ENCODE data around the gene RNF227.
"Not testable (repeated sequence)": the region's sequence is repeated elsewhere in the genome, so short reads cannot be mapped to it uniquely, and the experiment has no call there.

Gene RNF227

GRCh38 chr17:7882629-7883028 is 33.5 kb downstream of the RNF227 start:
- H3K4me1 Mint-ChIP-seq, result no peaks in the 10 kb centered on the region
- DNase-seq (ENCODE audit: low spot score in 2 of 2), result no peak

GRCh38 chr17:7882068-7882467 is 34.0 kb downstream of the RNF227 start:
- no peak overlapping the region for H3K27ac Mint-ChIP-seq (ENCODE audit: low read depth)
- DNase-seq (ENCODE audit: low spot score in 2 of 2) (no peak), ATAC-seq (replicated peaks; ENCODE audit: extremely low read depth, poor library complexity, severe bottlenecking) (no peak)
- H3K9me3 Mint-ChIP-seq, result no peaks in the 10 kb centered on the region
- H3K4me3 Mint-ChIP-seq, result no peak overlapping the region
- H3K36me3 Mint-ChIP-seq (ENCODE audit: insufficient read depth), result peaks cover 12% of the 10 kb centered on the region
- no peaks in the 10 kb centered on the region for H3K4me1 Mint-ChIP-seq
- no peaks in the 10 kb centered on the region for H3K27me3 Mint-ChIP-seq

More at GRCh38 chr17:7882629-7883028, 33.5 kb downstream of the RNF227 start:
- Mint-ChIP-seq H3K36me3 (ENCODE audit: insufficient read depth) (peaks cover 12% of the 10 kb centered on the region), H3K9me3 (no peaks in the 10 kb centered on the region), H3K27ac (ENCODE audit: low read depth) (no peak overlapping the region), H3K4me3 (no peak overlapping the region), H3K27me3 (no peaks in the 10 kb centered on the region)
- ATAC-seq (replicated peaks; ENCODE audit: extremely low read depth, poor library complexity, severe bottlenecking), result no peak

- Mint-ChIP-seq H3K9me3 (no peaks in the 10 kb centered on the region), H3K36me3 (ENCODE audit: insufficient read depth) (peaks cover 9% of the 10 kb centered on the region), H3K4me3 (no peak overlapping the region), H3K27ac (ENCODE audit: low read depth) (no peak overlapping the region), H3K4me1 (peaks cover 2% of the 10 kb centered on the region), H3K27me3 (no peaks in the 10 kb centered on the region)
- DNase-seq (ENCODE audit: low spot score in 2 of 2), result no peak
- ATAC-seq (replicated peaks; ENCODE audit: extremely low read depth, poor library complexity, severe bottlenecking), result no peak
These were observed 34.6 kb downstream of the RNF227 start for GRCh38 chr17:7881276-7882054.

- H3K27ac Mint-ChIP-seq (ENCODE audit: low read depth), result no peak overlapping the region
- ATAC-seq (replicated peaks; ENCODE audit: extremely low read depth, poor library complexity, severe bottlenecking) (no peak), DNase-seq (ENCODE audit: low spot score in 2 of 2) (no peak)
- no peaks in the 10 kb centered on the region for H3K9me3 Mint-ChIP-seq
- H3K27me3 Mint-ChIP-seq, result no peaks in the 10 kb centered on the region
- no peak overlapping the region for H3K4me3 Mint-ChIP-seq
- H3K4me1 Mint-ChIP-seq, result peaks cover 6% of the 10 kb centered on the region
- H3K36me3 Mint-ChIP-seq (ENCODE audit: insufficient read depth), result peaks cover 3% of the 10 kb centered on the region
These were observed 35.8 kb downstream of the RNF227 start for GRCh38 chr17:7880076-7880868.

- Mint-ChIP-seq H3K27ac (ENCODE audit: low read depth) (no peak overlapping the region), H3K4me1 (peaks cover 13% of the 10 kb centered on the region), H3K27me3 (no peaks in the 10 kb centered on the region), H3K36me3 (ENCODE audit: insufficient read depth) (no peaks in the 10 kb centered on the region), H3K4me3 (no peak overlapping the region), H3K9me3 (no peaks in the 10 kb centered on the region)
- ATAC-seq (replicated peaks; ENCODE audit: extremely low read depth, poor library complexity, severe bottlenecking) (no peak), DNase-seq (ENCODE audit: low spot score in 2 of 2) (no peak)
These were observed 37.9 kb downstream of the RNF227 start for GRCh38 chr17:7878234-7878633.

GRCh38 chr17:7875804-7876370 is 40.2 kb downstream of the RNF227 start:
- no peaks in the 10 kb centered on the region for H3K9me3 Mint-ChIP-seq
- no peak overlapping the region for H3K4me3 Mint-ChIP-seq
- H3K36me3 Mint-ChIP-seq (ENCODE audit: insufficient read depth), result no peaks in the 10 kb centered on the region
- peaks cover 13% of the 10 kb centered on the region for H3K4me1 Mint-ChIP-seq
- no peak overlapping the region for H3K27ac Mint-ChIP-seq (ENCODE audit: low read depth)
- ATAC-seq (replicated peaks; ENCODE audit: extremely low read depth, poor library complexity, severe bottlenecking), result no peak
- H3K27me3 Mint-ChIP-seq, result no peaks in the 10 kb centered on the region
- no peak for DNase-seq (ENCODE audit: low spot score in 2 of 2)

DNA sequence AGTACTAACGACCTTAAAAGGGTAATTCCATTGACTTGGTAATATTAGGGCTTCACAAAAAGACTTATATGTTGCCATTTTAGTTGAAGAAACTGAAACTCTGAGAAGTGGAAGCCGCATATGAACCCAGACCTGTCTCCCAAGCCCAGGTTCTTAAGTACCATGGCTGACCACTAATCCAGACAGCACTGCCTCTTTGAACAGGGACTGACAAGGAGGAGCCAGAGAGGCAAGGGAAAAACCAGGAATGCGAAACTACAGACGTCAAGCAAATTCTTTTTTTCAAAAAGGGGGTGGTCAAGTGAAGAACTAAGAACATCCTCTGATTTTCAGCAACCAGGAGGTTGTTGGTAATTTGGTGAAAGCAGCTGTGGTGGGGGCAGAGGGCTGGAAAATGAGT is 43.0 kb downstream of the RNF227 start:
- H3K27me3 Mint-ChIP-seq, result no peaks in the 10 kb centered on the region
- no peak overlapping the region for H3K27ac Mint-ChIP-seq (ENCODE audit: low read depth)
- ATAC-seq (replicated peaks; ENCODE audit: extremely low read depth, poor library complexity, severe bottlenecking), result no peak
- peaks cover 2% of the 10 kb centered on the region for H3K36me3 Mint-ChIP-seq (ENCODE audit: insufficient read depth)
- no peak for DNase-seq (ENCODE audit: low spot score in 2 of 2)
- H3K4me3 Mint-ChIP-seq, result no peak overlapping the region
- H3K4me1 Mint-ChIP-seq, result peaks cover 23% of the 10 kb centered on the region
- H3K9me3 Mint-ChIP-seq, result no peaks in the 10 kb centered on the region

DNA sequence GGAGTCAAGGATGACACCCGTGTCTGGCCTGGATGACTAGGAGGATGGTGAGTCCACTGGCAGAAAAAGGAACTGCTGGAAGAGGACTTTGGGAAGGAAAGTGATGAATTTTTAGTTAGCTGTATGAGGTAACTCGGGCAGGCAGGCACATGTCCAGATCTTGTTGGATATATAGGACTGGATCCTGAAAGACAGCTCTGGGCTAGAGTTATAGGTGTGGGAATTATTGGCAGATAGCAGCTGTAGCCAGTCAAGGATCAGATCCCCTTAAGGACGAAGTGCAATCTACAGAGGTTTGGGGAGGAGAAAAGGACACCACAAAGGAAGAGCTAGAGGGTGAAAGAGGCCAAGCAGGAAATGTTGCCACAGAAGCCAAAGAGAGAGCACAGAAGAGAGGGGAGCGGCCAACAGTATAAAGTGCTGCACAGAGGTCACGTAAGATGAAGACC is 48.2 kb downstream of the RNF227 start:
- H3K36me3 Mint-ChIP-seq (ENCODE audit: insufficient read depth), result peaks cover 8% of the 10 kb centered on the region
- peaks cover 25% of the 10 kb centered on the region for H3K4me1 Mint-ChIP-seq
- no peak for DNase-seq (ENCODE audit: low spot score in 2 of 2)
- H3K4me3 Mint-ChIP-seq, result peak overlapping the region; percentile 70
- no peaks in the 10 kb centered on the region for H3K9me3 Mint-ChIP-seq
- peak; percentile 79 for ATAC-seq (replicated peaks; ENCODE audit: extremely low read depth, poor library complexity, severe bottlenecking)
- H3K27me3 Mint-ChIP-seq, result no peaks in the 10 kb centered on the region
- peak overlapping the region; percentile 69 for H3K27ac Mint-ChIP-seq (ENCODE audit: low read depth)

DNA sequence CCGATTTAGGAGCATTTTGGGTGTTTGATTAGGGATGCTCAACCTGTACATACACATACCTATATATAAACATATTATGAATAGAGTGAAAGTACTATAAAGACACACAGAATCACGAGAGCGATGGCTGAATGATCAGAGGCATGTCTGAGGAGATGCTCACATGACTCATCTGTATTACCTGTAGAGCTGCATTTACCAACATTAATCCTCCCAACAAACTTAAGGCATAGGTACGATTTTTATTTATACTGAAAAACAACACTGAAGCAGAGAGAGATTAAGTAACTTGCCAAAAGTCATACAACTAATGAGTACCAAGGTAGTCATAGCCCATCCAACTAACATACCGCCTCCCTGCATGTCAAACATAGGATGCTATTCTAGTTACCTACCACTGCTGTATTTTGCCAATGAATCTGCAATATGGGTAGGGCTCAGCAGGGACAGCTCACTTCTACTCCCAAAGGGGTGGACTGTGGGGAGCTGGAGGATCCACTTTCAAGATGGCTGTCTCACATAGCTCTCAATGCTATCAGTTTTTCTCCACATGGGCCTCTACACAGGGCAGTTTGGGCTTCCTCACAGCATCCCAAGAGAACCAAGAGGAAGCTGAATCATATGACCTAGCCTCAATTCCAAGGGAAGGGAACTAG is 51.0 kb downstream of the RNF227 start:
- peaks cover 8% of the 10 kb centered on the region for H3K36me3 Mint-ChIP-seq (ENCODE audit: insufficient read depth)
- DNase-seq (ENCODE audit: low spot score in 2 of 2), result no peak
- no peaks in the 10 kb centered on the region for H3K27me3 Mint-ChIP-seq
- no peak overlapping the region for H3K4me3 Mint-ChIP-seq
- peaks cover 29% of the 10 kb centered on the region for H3K4me1 Mint-ChIP-seq
- ATAC-seq (replicated peaks; ENCODE audit: extremely low read depth, poor library complexity, severe bottlenecking), result no peak
- H3K9me3 Mint-ChIP-seq, result no peaks in the 10 kb centered on the region
- H3K27ac Mint-ChIP-seq (ENCODE audit: low read depth), result no peak overlapping the region

DNA sequence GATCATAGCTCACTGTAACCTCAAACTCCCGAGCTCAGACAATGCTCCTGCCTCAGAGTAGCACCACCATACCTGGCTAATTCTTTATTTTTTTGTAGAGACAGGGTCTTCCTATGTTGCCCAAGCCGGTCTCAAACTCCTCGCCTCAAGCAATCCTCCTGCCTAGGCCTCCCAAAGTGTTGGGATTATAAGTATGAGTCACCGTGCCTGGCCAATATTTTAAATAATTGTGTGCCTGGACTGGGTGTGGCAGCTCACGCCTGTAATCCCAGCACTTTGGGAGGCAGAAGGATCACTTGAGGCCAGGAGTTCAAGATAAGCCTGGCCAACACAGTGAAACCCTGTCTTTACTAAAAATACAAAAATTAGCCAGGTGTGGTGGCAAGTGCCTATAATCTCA is 51.7 kb downstream of the RNF227 start:
- H3K4me1 Mint-ChIP-seq, result peaks cover 29% of the 10 kb centered on the region
- H3K36me3 Mint-ChIP-seq (ENCODE audit: insufficient read depth); ATAC-seq (replicated peaks; ENCODE audit: extremely low read depth, poor library complexity, severe bottlenecking); H3K27me3 Mint-ChIP-seq; DNase-seq (ENCODE audit: low spot score in 2 of 2); H3K27ac Mint-ChIP-seq (ENCODE audit: low read depth); H3K9me3 Mint-ChIP-seq; H3K4me3 Mint-ChIP-seq: not testable (repeated sequence)
